SU-DHL-6 (cell line): ENCODE measurements around the gene ZBTB2.
"Not testable (repeated sequence)": the region's sequence is repeated elsewhere in the genome, so short reads cannot be mapped to it uniquely, and the experiment has no call there.

Experiments
- H2AFZ ChIP-seq: fragments of 200-600 bp; sonication (generic); 2 replicates; pipeline ENCODE4 v1.6.1; 2014; ENCODE audit warnings: low read depth, mild to moderate bottlenecking, moderate library complexity, mixed read lengths, antibody characterized with exemption, low read length; ENCODE audit not compliant: severe bottlenecking
- H3F3A ChIP-seq: fragments of 200-600 bp; shearing (Covaris generic); 2 replicates; pipeline ENCODE4 v1.6.0; 2016; ENCODE audit warnings: antibody characterized with exemption, mild to moderate bottlenecking; ENCODE audit not compliant: insufficient read depth
- H3K27ac ChIP-seq: fragments of 200-600 bp; sonication (generic); 2 replicates; pipeline ENCODE4 v1.5.1; 2016; ENCODE audit warnings: low read depth, mild to moderate bottlenecking, low read length, moderate library complexity, mixed read lengths
- H3K27me3 ChIP-seq: fragments of 200-600 bp; sonication (generic), shearing (Covaris generic); 2 replicates; pipeline ENCODE4 v1.6.0; 2014; ENCODE audit warnings: mild to moderate bottlenecking, low read length
- H3K36me3 ChIP-seq: fragments of 200-600 bp; sonication (generic); 2 replicates; pipeline ENCODE4 v1.6.1; 2014; ENCODE audit warnings: mild to moderate bottlenecking, low read length, mixed read lengths
- H3K4me2 ChIP-seq: fragments of 300-600, 200-600 bp; shearing (Covaris generic), sonication (generic); 2 replicates; pipeline ENCODE4 v1.6.0; 2014; ENCODE audit warnings: low read length, low read depth, mild to moderate bottlenecking; ENCODE audit not compliant: poor library complexity, severe bottlenecking
- H3K4me3 ChIP-seq: fragments of 200-600 bp; sonication (generic); 2 replicates; pipeline ENCODE4 v1.5.1; 2014; ENCODE audit warnings: antibody characterized with exemption, low read length, mild to moderate bottlenecking, mixed read lengths; ENCODE audit not compliant: insufficient read depth, poor library complexity, severe bottlenecking
- H3K79me2 ChIP-seq: fragments of 200-600 bp; sonication (generic); 2 replicates; pipeline ENCODE4 v1.6.1; 2014; ENCODE audit warnings: mild to moderate bottlenecking, low read length, moderate library complexity; ENCODE audit not compliant: insufficient read depth
- H3K9ac ChIP-seq: fragments of 200-600 bp; sonication (generic); 2 replicates; pipeline ENCODE4 v1.7.0; 2014; ENCODE audit warnings: mild to moderate bottlenecking, low read length
- H3K9me2 ChIP-seq: fragments of 200-600 bp; sonication (generic); replicated peaks from 2 replicates; pipeline ENCODE4 v1.6.1; 2014; ENCODE audit warnings: low read length; ENCODE audit not compliant: insufficient read depth
- H3K9me3 ChIP-seq: fragments of 200-600 bp; sonication (generic); 2 replicates; pipeline ENCODE4 v1.6.1; 2014; ENCODE audit warnings: low read length, mixed read lengths; ENCODE audit not compliant: insufficient read depth
- H4K20me1 ChIP-seq: fragments of 200-600 bp; sonication (generic); 2 replicates; pipeline ENCODE4 v1.6.1; 2014; ENCODE audit warnings: low read depth, mild to moderate bottlenecking, antibody characterized with exemption, low read length, moderate library complexity, mixed read lengths
- EZH2phosphoT487 ChIP-seq: fragments of 200-600 bp; sonication (generic), shearing (Covaris generic); conservative IDR thresholded peaks from 2 replicates; pipeline ENCODE4 v1.6.1; 2018; ENCODE audit warnings: mild to moderate bottlenecking, antibody characterized with exemption, low read length, moderate library complexity, mixed read lengths
- TF ChIP-seq, protein P1 (sequence below): fragments of 200-600 bp; sonication (generic); IDR thresholded peaks from one replicate; pipeline ENCODE4 v1.5.1; 2017; ENCODE audit warnings: antibody characterized with exemption, mild to moderate bottlenecking, low read length, moderate library complexity; ENCODE audit not compliant: insufficient read depth, poor library complexity, severe bottlenecking

Gene ZBTB2

DNA sequence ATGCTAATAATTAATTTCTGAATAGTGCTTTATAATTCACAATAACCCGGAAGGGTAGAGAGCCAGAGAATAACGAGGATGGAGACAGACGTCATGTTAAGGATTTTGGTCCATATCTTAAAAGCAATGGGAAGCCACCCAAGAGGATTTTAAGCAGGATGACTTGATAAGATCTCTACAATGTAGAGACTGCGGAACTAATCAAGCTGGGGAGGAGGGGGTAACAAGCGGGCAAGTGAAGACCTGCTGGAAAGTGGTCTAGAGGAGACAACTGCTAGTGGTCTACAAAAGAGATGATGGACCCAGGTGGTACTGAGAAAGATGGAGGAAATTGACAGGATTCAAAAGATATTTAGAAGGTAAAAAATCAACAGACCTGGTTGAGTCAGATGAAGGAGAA is 7.2 kb downstream of the ZBTB2 start:
- H3K27me3 ChIP-seq, result no peaks in the 10 kb centered on the region
- no peak overlapping the region for H2AFZ ChIP-seq
- H3K27ac ChIP-seq, result no peak overlapping the region
- no peaks in the 10 kb centered on the region for H3K9me2 ChIP-seq
- H3K4me3 ChIP-seq, result no peak overlapping the region
- H3K9me3 ChIP-seq, result no peaks in the 10 kb centered on the region
- peaks cover 7% of the 10 kb centered on the region; the same call in 1 of the 2 replicates for H4K20me1 ChIP-seq
- H3K36me3 ChIP-seq, result peaks cover 21% of the 10 kb centered on the region; the same call in 1 of the 2 replicates
- H3K4me2 ChIP-seq, result no peak overlapping the region
- H3F3A ChIP-seq, result peaks cover 7% of the 10 kb centered on the region
- H3K79me2 ChIP-seq, result peaks cover 97% of the 10 kb centered on the region
- H3K9ac ChIP-seq, result no peak overlapping the region
- TF ChIP-seq EZH2phosphoT487, result no peak
- TF ChIP-seq, protein P1, sequence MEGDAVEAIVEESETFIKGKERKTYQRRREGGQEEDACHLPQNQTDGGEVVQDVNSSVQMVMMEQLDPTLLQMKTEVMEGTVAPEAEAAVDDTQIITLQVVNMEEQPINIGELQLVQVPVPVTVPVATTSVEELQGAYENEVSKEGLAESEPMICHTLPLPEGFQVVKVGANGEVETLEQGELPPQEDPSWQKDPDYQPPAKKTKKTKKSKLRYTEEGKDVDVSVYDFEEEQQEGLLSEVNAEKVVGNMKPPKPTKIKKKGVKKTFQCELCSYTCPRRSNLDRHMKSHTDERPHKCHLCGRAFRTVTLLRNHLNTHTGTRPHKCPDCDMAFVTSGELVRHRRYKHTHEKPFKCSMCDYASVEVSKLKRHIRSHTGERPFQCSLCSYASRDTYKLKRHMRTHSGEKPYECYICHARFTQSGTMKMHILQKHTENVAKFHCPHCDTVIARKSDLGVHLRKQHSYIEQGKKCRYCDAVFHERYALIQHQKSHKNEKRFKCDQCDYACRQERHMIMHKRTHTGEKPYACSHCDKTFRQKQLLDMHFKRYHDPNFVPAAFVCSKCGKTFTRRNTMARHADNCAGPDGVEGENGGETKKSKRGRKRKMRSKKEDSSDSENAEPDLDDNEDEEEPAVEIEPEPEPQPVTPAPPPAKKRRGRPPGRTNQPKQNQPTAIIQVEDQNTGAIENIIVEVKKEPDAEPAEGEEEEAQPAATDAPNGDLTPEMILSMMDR, result no peak

DNA sequence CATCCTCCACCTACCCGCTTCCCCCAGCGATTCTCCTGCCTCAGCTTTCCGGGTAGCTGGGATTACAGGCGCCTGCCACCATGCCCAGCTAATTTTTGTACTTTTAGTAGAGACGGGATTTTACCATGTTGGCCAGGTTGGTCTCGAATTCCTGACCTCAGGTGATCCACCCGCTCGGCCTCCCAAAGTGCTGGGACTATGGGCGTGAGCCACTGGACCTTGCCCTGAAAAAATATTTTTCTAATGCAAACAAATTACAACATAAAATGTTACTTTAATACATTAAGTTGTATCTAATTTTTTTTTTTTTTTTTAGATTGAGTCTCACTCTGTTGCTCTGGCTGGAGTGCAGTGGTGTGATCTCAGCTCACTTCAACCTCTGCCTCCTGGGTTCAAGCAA is 8.7 kb downstream of the ZBTB2 start:
- H3K27ac ChIP-seq, H3K9me2 ChIP-seq, H3F3A ChIP-seq, H3K4me3 ChIP-seq, H2AFZ ChIP-seq, H4K20me1 ChIP-seq, H3K4me2 ChIP-seq, H3K27me3 ChIP-seq, H3K9me3 ChIP-seq, H3K9ac ChIP-seq: not testable (repeated sequence)
- Histone ChIP-seq H3K79me2 (peaks cover 97% of the 10 kb centered on the region), H3K36me3 (peaks cover 14% of the 10 kb centered on the region; the same call in 1 of the 2 replicates)

DNA sequence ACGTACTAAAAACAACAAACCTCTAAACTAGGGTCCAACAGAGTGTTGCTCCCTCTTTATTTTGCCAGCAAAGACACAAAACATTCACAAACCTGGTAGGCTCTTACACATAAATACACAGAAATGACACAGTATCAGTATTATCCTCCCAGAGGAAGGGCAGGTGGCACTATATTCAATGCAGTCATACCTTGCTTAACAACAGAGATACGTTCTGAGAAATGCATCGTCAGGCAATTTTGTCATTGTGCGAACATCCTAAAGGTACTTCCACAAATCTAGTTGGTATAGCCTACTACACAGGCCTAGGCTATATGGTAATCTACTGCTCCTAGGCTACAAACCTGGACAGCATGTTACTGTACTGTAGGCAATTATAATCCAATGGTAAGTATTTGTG is 9.6 kb downstream of the ZBTB2 start:
- Histone ChIP-seq H3F3A (peaks cover 6% of the 10 kb centered on the region; the same call in 1 of the 2 replicates), H3K79me2 (peaks cover 97% of the 10 kb centered on the region), H3K9me2 (no peaks in the 10 kb centered on the region), H2AFZ (no peak overlapping the region), H3K36me3 (peaks cover 5% of the 10 kb centered on the region; the same call in 1 of the 2 replicates), H3K9ac (no peak overlapping the region), H3K9me3 (no peaks in the 10 kb centered on the region), H3K4me3 (no peak overlapping the region), H3K27ac (no peak overlapping the region), H4K20me1 (peaks cover 4% of the 10 kb centered on the region; the same call in 1 of the 2 replicates), H3K4me2 (no peak overlapping the region), H3K27me3 (no peaks in the 10 kb centered on the region)
- TF ChIP-seq EZH2phosphoT487, result no peak
- TF ChIP-seq, protein P1, result no peak

DNA sequence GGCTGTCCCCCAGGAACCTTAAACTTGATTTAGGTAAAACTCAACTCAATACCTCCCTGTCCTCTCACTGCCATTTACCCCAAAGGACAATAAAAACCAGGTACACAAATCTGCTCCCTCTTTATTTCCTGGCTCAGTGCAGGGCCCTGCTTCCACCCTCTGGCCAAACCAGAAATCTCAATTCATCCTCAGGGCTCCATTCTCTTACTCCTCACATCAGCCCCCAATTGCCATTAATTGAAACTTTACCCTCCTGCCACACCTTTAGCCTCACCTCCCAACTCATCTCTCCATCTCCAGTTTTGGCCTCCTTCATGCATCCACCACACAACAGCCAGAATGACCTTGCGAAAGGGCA is 10.5 kb downstream of the ZBTB2 start:
- Histone ChIP-seq H4K20me1 (peaks cover 4% of the 10 kb centered on the region; the same call in 1 of the 2 replicates), H3K4me2 (no peak overlapping the region), H3K27ac (no peak overlapping the region), H3K9me3 (no peaks in the 10 kb centered on the region), H3K27me3 (no peaks in the 10 kb centered on the region), H3K79me2 (peaks cover 97% of the 10 kb centered on the region), H3K36me3 (peaks cover 5% of the 10 kb centered on the region; the same call in 1 of the 2 replicates), H3K9me2 (no peaks in the 10 kb centered on the region), H2AFZ (no peak overlapping the region), H3K4me3 (no peak overlapping the region), H3F3A (peaks cover 6% of the 10 kb centered on the region; the same call in 1 of the 2 replicates), H3K9ac (no peak overlapping the region)
- TF ChIP-seq EZH2phosphoT487, result no peak
- TF ChIP-seq, protein P1, result no peak
